SK-N-MC (cell line): ENCODE results near the gene WDHD1.

ENCODE experiments used
- EZH2 ChIP-seq: fragments of 200-600 bp; sonication (generic); IDR thresholded peaks from one replicate; pipeline ENCODE4 v1.6.1; 2017; ENCODE audit warnings: antibody characterized with exemption
- POLR2AphosphoS5 ChIP-seq: IDR thresholded peaks from 2 replicates; pipeline ENCODE4 v1.6.1; 2012; ENCODE audit warnings: mild to moderate bottlenecking, low read depth, low read length, borderline replicate concordance

- TF ChIP-seq POLR2AphosphoS5 = no peak
- no peak for TF ChIP-seq EZH2
Observed at GRCh38 chr14:55000381-55000780, 26.5 kb downstream of the WDHD1 start.
